GM21423 (cell line): ENCODE data around the gene RABGAP1L.
"Not testable (repeated sequence)": the region's sequence is repeated elsewhere in the genome, so short reads cannot be mapped to it uniquely, and the experiment has no call there.

Source experiments
- ATAC-seq: cut with Tn5 transposase; IDR thresholded peaks from one replicate; pipeline ENCODE4 v1.9.1; 2021; ENCODE audit warnings: mild to moderate bottlenecking, moderate library complexity; ENCODE audit not compliant: unreplicated experiment

RABGAP1L gene

GRCh38 chr1:174289644-174290310 is 130.5 kb downstream of the RABGAP1L start:
- ATAC-seq = no peak

GRCh38 chr1:174291059-174291458 is 131.7 kb downstream of the RABGAP1L start:
- ATAC-seq = no peak

- no peak for ATAC-seq
These were observed 137.0 kb downstream of the RABGAP1L start for GRCh38 chr1:174296309-174296708.

- no peak for ATAC-seq
These were observed 138.0 kb downstream of the RABGAP1L start for GRCh38 chr1:174297351-174297750.

- ATAC-seq = no peak
These were observed 142.2 kb downstream of the RABGAP1L start for GRCh38 chr1:174301295-174302077.

GRCh38 chr1:174308604-174309003 is 149.3 kb downstream of the RABGAP1L start:
- ATAC-seq = no peak

GRCh38 chr1:174309490-174309889 is 150.2 kb downstream of the RABGAP1L start:
- no peak for ATAC-seq

GRCh38 chr1:174314433-174314832 is 155.1 kb downstream of the RABGAP1L start:
- no peak for ATAC-seq

GRCh38 chr1:174315239-174315638 is 155.9 kb downstream of the RABGAP1L start:
- no peak for ATAC-seq

GRCh38 chr1:174320897-174321296 is 161.6 kb downstream of the RABGAP1L start:
- ATAC-seq = not testable (repeated sequence)

GRCh38 chr1:174322202-174322862 is 163.0 kb downstream of the RABGAP1L start:
- no peak for ATAC-seq

GRCh38 chr1:174324493-174324892 is 165.2 kb downstream of the RABGAP1L start:
- no peak for ATAC-seq

GRCh38 chr1:174324939-174325338 is 165.6 kb downstream of the RABGAP1L start:
- no peak for ATAC-seq

GRCh38 chr1:174326278-174326677 is 167.0 kb downstream of the RABGAP1L start:
- no peak for ATAC-seq

- ATAC-seq = no peak
These were observed 174.1 kb downstream of the RABGAP1L start for GRCh38 chr1:174333437-174333836.

GRCh38 chr1:174337000-174337681 is 177.8 kb downstream of the RABGAP1L start:
- no peak for ATAC-seq

- ATAC-seq = not testable (repeated sequence)
These were observed 181.1 kb downstream of the RABGAP1L start for GRCh38 chr1:174340404-174340803.

GRCh38 chr1:174344162-174344561 is 184.8 kb downstream of the RABGAP1L start:
- no peak for ATAC-seq

GRCh38 chr1:174352117-174352516 is 192.8 kb downstream of the RABGAP1L start:
- no peak for ATAC-seq

GRCh38 chr1:174352883-174353608 is 193.7 kb downstream of the RABGAP1L start:
- ATAC-seq = no peak

- ATAC-seq = no peak
These were observed 199.0 kb downstream of the RABGAP1L start for GRCh38 chr1:174358344-174358743.
